Activated CD8-positive, alpha-beta memory T cell treated with anti-CD3 and anti-CD28 coated beads for 48 hours (primary cell): ENCODE data around the gene PCDH10.
"Not testable (repeated sequence)": the region's sequence is repeated elsewhere in the genome, so short reads cannot be mapped to it uniquely, and the experiment has no call there.

Source experiments
- DNase-seq, 3 experiments: peaks; one replicate each; pipeline ENCODE4 v3.0.0-alpha.2; 2020; ENCODE audit warnings: low read depth in 2 of 3, low spot score in 2 of 3

The PCDH10 gene

GRCh38 chr4:133240451-133240850, 91.4 kb downstream of the PCDH10 start:
- not testable (repeated sequence) for DNase-seq
